Occipital lobe (tissue), 2 donors: ENCODE measurements around the gene CCDC40. TPM values are rescaled to one million over a fixed set of nuclear protein-coding genes. Genes with fewer than 3 reads are reported as not detected.
"Not testable (repeated sequence)": the region's sequence is repeated elsewhere in the genome, so short reads cannot be mapped to it uniquely, and the experiment has no call there.

Experiments used
- DNase-seq: peaks from one replicate; lab custom pipeline; 2025; lab: John Stamatoyannopoulos, UW
- total RNA-seq: library from RNA; depleted of rRNA; stranded (reverse); fragments of >200 nt; gene quantifications from one replicate; pipeline ENCODE4 v1.2.3, GENCODE V29; 2014

CCDC40 gene, protein sequence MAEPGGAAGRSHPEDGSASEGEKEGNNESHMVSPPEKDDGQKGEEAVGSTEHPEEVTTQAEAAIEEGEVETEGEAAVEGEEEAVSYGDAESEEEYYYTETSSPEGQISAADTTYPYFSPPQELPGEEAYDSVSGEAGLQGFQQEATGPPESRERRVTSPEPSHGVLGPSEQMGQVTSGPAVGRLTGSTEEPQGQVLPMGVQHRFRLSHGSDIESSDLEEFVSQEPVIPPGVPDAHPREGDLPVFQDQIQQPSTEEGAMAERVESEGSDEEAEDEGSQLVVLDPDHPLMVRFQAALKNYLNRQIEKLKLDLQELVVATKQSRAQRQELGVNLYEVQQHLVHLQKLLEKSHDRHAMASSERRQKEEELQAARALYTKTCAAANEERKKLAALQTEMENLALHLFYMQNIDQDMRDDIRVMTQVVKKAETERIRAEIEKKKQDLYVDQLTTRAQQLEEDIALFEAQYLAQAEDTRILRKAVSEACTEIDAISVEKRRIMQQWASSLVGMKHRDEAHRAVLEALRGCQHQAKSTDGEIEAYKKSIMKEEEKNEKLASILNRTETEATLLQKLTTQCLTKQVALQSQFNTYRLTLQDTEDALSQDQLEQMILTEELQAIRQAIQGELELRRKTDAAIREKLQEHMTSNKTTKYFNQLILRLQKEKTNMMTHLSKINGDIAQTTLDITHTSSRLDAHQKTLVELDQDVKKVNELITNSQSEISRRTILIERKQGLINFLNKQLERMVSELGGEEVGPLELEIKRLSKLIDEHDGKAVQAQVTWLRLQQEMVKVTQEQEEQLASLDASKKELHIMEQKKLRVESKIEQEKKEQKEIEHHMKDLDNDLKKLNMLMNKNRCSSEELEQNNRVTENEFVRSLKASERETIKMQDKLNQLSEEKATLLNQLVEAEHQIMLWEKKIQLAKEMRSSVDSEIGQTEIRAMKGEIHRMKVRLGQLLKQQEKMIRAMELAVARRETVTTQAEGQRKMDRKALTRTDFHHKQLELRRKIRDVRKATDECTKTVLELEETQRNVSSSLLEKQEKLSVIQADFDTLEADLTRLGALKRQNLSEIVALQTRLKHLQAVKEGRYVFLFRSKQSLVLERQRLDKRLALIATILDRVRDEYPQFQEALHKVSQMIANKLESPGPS
- 5.0 TPM for total RNA-seq

DNA sequence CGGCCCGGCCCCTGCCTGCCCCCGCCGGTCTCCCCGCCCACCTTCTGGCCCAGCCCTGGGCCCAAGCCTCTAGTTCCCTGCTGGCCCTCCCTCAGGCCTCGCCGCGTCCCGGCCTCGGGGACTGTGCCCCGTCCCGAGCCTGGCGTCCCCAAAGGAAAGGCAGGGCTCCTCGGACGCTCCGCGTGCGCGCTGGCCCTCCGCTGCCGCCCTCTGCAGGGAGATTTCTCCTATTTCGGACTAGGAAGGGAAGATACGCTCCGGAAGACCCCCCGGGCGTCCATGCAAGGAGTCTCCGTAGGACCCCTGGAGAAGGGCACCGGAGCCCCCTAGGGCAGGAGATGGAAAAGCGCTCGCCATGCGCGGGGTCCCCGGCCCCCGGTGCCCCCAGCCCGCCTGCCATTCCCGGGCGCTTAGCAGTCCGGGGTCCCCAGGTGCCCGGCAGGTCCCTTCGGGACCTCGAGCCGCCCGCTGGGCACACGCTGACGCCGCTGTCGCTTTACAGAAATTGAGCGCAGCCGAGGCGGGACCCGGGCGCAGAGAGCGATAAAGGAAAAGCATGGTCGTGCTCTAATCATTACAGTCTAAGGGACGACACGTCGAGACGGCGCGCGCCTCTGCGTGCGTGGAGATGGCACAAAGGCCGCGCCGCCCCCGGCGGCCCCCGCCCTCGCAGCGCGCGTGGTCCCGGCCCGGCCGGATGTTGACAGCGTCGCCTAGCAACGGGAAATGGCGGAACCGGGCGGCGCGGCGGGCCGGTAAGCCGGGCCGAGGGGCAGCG is at the start of gene CCDC40:
TSS of gene CCDC40 (plus strand) at position 706 of the 778 bp plus-strand sequence. CDS start at position 727, 21 bp downstream.
- DNase-seq = peak; percentile 65

GRCh38 chr17:79987187-79987934 is 49.1 kb upstream of the CCDC40 start:
- DNase-seq = no peak

- no peak for DNase-seq
These were observed 48.6 kb upstream of the CCDC40 start for GRCh38 chr17:79987935-79988184.

DNA sequence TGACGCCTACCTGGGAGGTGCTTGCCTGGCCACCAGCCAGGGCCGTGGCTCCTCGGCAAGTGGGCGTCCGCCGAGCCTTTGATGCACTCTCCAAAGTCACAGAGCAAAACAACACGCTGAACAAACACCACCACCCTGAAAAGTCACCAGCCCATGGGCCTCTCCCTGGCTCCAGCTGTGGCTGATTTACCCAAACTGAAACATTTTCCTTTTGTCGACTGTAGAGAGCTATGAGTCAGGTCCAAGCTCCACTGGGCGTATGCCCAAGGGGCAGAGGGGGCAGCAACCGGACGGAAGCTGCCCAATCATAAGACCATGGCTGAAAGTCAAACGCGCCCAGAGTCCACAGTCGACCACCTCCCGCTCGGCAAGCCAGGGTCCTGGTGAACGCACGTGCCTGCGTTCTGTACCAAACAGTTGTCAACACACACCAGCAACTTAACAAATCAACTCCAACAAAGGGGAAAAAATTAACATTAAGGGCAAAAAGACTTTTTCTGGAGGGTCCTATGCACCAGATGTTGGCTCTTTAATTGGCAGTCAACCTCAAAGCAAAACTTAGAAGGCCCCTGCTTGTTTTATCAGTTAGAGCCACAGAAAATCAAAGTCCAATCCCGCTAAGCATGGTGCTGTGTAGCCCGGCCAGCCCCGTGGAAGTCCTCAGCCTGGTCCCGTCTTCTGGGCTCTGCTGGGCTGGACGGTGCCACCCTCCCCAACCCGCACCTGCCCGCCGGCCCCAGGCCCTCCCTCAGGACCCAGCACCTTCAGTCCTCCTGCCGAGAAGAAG is 48.1 kb upstream of the CCDC40 start:
- DNase-seq = no peak

GRCh38 chr17:79989106-79989835 is 47.2 kb upstream of the CCDC40 start:
- DNase-seq = no peak

GRCh38 chr17:79990051-79990592 is 46.3 kb upstream of the CCDC40 start:
- DNase-seq = no peak

GRCh38 chr17:79990704-79991103 is 45.7 kb upstream of the CCDC40 start:
- DNase-seq = no peak

DNA sequence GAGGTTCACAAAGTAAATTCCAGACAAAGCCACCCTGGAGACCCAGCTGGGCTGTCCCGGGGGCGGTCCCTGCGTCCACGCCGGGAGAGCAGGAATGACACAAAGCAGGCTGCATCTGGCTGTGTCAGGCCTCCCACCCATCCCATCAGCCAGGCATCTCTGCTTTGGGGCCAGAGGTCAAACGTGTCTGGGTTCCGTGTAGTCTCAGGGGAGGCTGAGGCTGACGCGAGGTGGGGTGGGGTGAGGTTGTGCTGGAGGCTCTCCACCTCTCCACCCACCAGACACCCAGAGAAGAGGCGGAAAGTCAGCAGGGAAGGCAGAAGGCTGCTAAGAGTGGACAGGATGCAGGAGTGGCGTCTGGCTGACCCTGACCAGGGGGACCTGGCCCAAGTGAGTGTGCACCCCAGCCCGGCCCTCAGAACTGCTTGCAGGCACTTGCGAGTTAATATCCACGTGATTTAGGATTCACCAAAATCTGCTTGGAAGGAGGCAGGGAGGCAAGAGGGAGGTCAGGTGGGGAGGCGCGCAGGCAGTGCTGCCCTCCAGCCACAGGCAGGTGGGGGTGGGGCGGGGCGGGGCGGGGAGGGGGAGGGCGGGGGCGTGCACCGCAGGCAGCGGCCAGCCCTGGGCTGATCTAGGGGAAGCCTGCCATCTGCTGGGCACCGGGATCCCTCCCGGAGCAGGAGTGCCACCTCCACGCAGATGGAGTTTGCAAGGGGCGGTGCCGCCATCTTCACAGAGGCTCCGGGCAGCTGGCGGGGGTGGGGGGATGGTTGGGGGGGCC is 45.1 kb upstream of the CCDC40 start:
- peak; percentile 75 for DNase-seq

- DNase-seq = no peak
These were observed 44.4 kb upstream of the CCDC40 start for GRCh38 chr17:79991924-79992648.

DNA sequence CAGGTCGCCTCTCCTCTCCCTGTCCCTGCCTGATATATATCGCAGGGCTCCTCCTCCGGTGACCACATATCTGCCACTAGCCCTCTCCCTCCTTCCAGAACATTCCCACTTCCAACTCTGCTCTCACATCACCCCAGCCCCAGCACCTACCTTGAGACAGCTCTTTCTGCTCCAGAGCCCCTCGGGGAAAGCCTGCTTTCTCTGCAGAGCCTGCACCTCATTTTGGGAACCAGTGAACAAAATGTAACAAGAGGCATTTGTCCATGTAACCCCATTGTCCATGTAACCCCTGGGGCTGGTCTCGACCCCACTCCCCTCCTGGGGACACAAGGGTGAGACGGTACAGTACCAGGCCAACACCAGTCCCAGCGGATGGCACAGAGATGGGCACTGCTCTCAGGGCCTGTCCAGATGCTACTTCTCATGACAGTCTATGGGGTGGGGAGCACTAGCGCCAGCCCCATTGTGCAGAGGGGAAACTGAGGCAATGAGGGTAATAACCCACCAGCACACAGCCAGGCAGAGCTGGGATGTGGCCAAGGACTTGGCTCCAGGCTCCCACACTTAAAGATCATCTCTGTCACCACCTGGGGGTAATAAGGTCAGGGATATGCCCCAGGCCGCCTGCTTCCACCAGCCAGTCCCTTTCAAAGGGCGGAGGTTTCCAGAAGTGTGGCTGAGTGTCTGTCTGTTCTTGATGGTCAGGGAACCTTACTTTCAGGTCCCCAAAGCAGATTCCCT is 43.6 kb upstream of the CCDC40 start:
- DNase-seq = no peak

DNA sequence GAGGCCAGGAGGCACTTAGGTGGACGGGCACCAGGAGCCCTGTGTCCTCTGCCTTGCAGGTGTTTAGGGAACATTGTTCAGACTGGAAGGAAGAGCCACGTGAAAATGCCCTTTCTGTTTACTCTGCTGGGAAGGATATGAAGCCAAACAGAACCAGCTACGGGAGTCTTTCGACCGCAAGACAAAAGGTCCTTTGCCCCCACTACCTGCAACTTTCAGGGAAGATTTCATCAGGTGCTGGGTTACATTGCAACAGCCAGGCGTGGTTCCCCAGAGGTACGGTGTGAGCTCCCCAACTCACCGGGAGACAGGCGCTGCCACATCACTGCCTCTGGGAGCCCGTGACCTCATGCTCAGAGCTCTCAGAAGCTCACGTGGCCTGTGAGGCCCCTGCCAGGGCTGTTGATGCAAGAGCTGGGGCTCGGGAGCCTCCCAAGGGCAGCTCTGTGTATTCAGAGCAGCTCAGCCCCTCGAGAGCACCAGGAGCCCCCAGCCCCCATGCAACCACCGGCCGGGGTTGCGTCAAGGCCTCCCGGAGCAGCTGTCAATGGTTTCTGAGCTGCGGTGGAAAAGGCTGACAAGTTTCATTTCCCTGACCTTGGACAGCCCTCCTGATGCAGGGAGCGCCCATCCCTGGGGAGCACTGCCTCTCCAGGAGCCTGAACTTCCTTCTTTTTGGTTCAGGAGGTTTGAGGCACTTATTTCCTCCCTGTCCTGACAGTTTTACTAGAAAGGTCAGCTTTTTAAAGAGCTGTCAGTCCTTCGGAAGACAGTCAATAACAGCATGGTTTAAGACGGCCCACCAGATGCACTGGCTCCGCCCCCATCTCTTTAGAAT is 42.8 kb upstream of the CCDC40 start:
- DNase-seq = no peak

GRCh38 chr17:79994228-79994569 is 42.2 kb upstream of the CCDC40 start:
- not testable (repeated sequence) for DNase-seq

GRCh38 chr17:79994602-79995001 is 41.8 kb upstream of the CCDC40 start:
- no peak for DNase-seq

DNA sequence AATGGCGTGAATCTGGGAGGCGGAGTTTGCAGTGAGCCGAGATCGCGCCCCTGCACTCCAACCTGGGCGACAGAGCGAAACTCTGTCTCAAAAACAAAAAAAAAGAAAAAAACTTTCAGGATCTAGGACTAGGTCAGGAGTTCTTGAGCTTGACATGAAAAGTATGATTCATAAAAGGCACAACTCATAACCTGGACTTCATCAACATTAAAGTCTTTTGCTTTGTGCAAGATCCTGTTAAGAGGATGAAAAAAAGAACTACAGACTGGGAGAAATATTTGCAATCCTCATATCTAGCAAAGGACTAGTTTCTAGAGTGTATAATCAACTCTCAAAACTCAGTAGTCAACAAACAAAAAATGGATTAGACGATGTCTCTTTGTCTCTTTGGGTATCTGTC is 40.7 kb upstream of the CCDC40 start:
- DNase-seq = no peak

DNA sequence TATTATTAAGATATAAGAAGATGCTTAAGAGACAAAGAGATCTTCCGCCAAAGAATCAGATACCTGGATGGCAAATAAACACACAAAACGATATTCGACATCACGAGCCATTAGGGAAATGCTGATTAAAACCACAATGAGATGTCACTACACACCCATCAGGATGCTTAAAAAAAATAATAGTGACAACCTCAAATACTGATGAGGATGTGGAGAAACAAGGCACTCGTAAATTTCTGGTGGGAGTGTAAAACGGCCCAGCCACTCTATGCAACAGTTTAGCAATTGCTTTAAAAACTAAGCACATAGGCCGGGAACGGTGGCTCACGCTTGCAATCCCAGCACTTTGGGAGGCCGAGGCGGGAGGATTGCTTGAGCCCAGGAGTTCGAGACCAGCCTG is 40.2 kb upstream of the CCDC40 start:
- no peak for DNase-seq
